Measurements from ENCODE around the gene CCT8. TPM values are rescaled to one million over a fixed set of nuclear protein-coding genes. Genes with fewer than 3 reads are reported as not detected.

The CCT8 gene
- total RNA-seq, 1 donor from 2014 or later: 222 TPM

GRCh38 chr21:29034678-29035077 is 38.8 kb downstream of the CCT8 start:
- TF ChIP-seq, protein P1, sequence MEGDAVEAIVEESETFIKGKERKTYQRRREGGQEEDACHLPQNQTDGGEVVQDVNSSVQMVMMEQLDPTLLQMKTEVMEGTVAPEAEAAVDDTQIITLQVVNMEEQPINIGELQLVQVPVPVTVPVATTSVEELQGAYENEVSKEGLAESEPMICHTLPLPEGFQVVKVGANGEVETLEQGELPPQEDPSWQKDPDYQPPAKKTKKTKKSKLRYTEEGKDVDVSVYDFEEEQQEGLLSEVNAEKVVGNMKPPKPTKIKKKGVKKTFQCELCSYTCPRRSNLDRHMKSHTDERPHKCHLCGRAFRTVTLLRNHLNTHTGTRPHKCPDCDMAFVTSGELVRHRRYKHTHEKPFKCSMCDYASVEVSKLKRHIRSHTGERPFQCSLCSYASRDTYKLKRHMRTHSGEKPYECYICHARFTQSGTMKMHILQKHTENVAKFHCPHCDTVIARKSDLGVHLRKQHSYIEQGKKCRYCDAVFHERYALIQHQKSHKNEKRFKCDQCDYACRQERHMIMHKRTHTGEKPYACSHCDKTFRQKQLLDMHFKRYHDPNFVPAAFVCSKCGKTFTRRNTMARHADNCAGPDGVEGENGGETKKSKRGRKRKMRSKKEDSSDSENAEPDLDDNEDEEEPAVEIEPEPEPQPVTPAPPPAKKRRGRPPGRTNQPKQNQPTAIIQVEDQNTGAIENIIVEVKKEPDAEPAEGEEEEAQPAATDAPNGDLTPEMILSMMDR (IDR thresholded peaks at IDR 0.05; ENCODE audit: insufficient read depth, low read length, severe bottlenecking): no peak
- DNase-seq (ENCODE audit: low read depth) (no peak), FAIRE-seq (no peak)
- H3K4me3 ChIP-seq (ENCODE audit: low read depth, low read length): no peak overlapping the region
- H3K36me3 ChIP-seq (ENCODE audit: control insufficient read depth, insufficient read depth, low read length): peaks cover 6% of the 10 kb centered on the region
- no peaks in the 10 kb centered on the region for H3K27me3 ChIP-seq (ENCODE audit: control insufficient read depth, insufficient read depth, low read length)

GRCh38 chr21:29033871-29034270 is 39.6 kb downstream of the CCT8 start:
- Histone ChIP-seq H3K27me3 (ENCODE audit: control insufficient read depth, insufficient read depth, low read length) (no peaks in the 10 kb centered on the region), H3K36me3 (ENCODE audit: control insufficient read depth, insufficient read depth, low read length) (peaks cover 5% of the 10 kb centered on the region), H3K4me3 (ENCODE audit: low read depth, low read length) (no peak overlapping the region)
- FAIRE-seq (no peak), DNase-seq (ENCODE audit: low read depth) (no peak)
- TF ChIP-seq, protein P1 (IDR thresholded peaks at IDR 0.05; ENCODE audit: insufficient read depth, low read length, severe bottlenecking): no peak

DNA sequence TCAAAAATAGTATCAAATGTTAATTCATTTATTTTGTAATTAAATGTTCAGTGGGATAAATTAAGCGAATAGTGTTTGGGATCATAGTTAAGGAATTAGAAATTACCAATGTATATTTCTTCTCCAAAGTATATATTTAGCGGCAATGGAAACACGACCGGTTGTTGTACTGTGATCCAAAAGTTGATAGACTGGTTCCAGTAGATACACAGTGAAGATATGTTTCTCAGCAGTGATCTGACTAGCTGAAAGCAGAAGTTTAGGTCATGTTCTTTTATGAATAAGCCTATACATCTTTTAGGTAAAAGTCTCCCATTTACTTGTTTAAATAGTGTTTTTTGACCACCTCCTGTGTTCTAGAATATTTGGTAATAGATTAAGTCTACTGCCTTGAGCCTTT is 40.1 kb downstream of the CCT8 start:
- Histone ChIP-seq H3K4me3 (ENCODE audit: low read depth, low read length) (no peak overlapping the region), H3K27me3 (ENCODE audit: control insufficient read depth, insufficient read depth, low read length) (no peaks in the 10 kb centered on the region), H3K36me3 (ENCODE audit: control insufficient read depth, insufficient read depth, low read length) (peaks cover 5% of the 10 kb centered on the region)
- TF ChIP-seq, protein P1 (IDR thresholded peaks at IDR 0.05; ENCODE audit: insufficient read depth, low read length, severe bottlenecking): no peak
- DNase-seq (ENCODE audit: low read depth): no peak
- no peak for FAIRE-seq

- Histone ChIP-seq H3K36me3 (ENCODE audit: control insufficient read depth, insufficient read depth, low read length) (peaks cover 5% of the 10 kb centered on the region), H3K4me3 (ENCODE audit: low read depth, low read length) (no peak overlapping the region), H3K27me3 (ENCODE audit: control insufficient read depth, insufficient read depth, low read length) (no peaks in the 10 kb centered on the region)
- DNase-seq (ENCODE audit: low read depth) (no peak), FAIRE-seq (peak; percentile 50)
- TF ChIP-seq, protein P1 (IDR thresholded peaks at IDR 0.05; ENCODE audit: insufficient read depth, low read length, severe bottlenecking): no peak
Observed at GRCh38 chr21:29030909-29031308, 42.5 kb downstream of the CCT8 start.

- peaks cover 5% of the 10 kb centered on the region for H3K36me3 ChIP-seq (ENCODE audit: control insufficient read depth, insufficient read depth, low read length)
- H3K4me3 ChIP-seq (ENCODE audit: low read depth, low read length): no peak overlapping the region
- H3K27me3 ChIP-seq (ENCODE audit: control insufficient read depth, insufficient read depth, low read length): no peaks in the 10 kb centered on the region
- no peak for DNase-seq (ENCODE audit: low read depth)
- TF ChIP-seq, protein P1 (IDR thresholded peaks at IDR 0.05; ENCODE audit: insufficient read depth, low read length, severe bottlenecking): no peak
- no peak for FAIRE-seq
Observed at GRCh38 chr21:29029524-29029923, 43.9 kb downstream of the CCT8 start.

DNA sequence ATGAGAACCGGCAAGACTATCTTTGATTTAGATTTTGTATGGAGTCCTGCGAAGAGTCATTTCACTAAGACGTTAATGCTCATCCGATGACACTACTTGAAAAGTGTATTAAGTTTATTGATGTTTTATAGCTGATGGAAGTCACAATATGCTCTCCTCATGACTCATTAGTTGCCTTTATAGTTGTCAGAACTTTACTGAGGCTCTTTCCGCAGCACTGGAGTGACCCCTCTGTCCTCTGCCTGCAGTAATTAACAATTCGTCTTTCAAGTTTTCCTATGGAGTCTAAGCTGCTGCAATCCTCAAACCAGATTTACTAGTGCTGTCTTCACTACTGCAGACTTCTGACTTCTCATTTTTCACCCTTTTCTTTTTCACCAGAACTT is 48.1 kb downstream of the CCT8 start:
- DNase-seq (ENCODE audit: low read depth) (peak; percentile 44), FAIRE-seq (no peak)
- Histone ChIP-seq H3K4me3 (ENCODE audit: low read depth, low read length) (peak overlapping the region; percentile 91), H3K27me3 (ENCODE audit: control insufficient read depth, insufficient read depth, low read length) (no peaks in the 10 kb centered on the region), H3K36me3 (ENCODE audit: control insufficient read depth, insufficient read depth, low read length) (no peaks in the 10 kb centered on the region)
- TF ChIP-seq, protein P1 (IDR thresholded peaks at IDR 0.05; ENCODE audit: insufficient read depth, low read length, severe bottlenecking): no peak
